ENCODE results near the gene NEUROG2. TPM values are rescaled to one million over a fixed set of nuclear protein-coding genes. Genes with fewer than 3 reads are reported as not detected.

NEUROG2 gene
- total RNA-seq, 1 experiment from 2014 or later, result not detected

DNA sequence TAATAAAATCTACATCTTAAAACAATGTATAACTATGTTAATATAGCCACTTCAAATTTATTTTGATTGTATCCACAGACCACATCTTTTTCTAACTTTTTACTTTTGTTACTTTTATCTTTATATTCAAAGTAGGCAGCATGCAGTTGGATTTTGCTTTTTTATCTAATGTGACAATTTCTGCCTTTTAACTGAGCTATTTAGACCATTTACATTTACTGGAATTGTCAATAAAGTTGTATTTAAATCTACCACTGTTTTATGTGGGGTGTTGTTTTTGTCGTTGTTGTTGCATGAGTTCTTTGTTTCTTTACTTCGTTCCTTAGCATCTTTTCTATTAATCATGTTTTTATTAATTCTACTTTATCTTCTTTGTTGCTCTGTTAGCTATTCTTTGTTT is 42.0 kb downstream of the NEUROG2 start:
- H3K27me3 ChIP-seq (replicated peaks; ENCODE audit: insufficient read depth, low read depth, low read length, poor library complexity), result no peaks in the 10 kb centered on the region
- TF ChIP-seq EZH2 (IDR thresholded peaks at IDR 0.05; ENCODE audit: borderline replicate concordance, low read depth, low read length, poor library complexity, severe bottlenecking), result no peak
- no peak for TF ChIP-seq CTCF (conservative IDR thresholded peaks at IDR 0.05; ENCODE audit: low read depth, low read length)
- no TSS peak for BruUV-seq (replicated peaks)
- no peak overlapping the region for H3K4me3 ChIP-seq (ENCODE audit: low read depth, low read length, poor library complexity, severe bottlenecking)
- CTCF ChIA-PET, result no interaction called here
- no peaks in the 10 kb centered on the region for H3K9me3 ChIP-seq (ENCODE audit: low read depth, low read length, poor library complexity, severe bottlenecking)
- DNase-seq (ENCODE audit: low spot score), result no peak
- H3K27ac ChIP-seq (ENCODE audit: low read depth, low read length, poor library complexity, severe bottlenecking), result no peak overlapping the region
- H3K36me3 ChIP-seq (ENCODE audit: insufficient read depth, low read length, poor library complexity, severe bottlenecking), result no peaks in the 10 kb centered on the region
- intact Hi-C loops (cut with micrococcal nuclease; ENCODE audit: unreplicated experiment), result no loop called here
- POLR2A ChIA-PET (ENCODE audit: low non-redundant PET), result no interaction called here
- no peaks in the 10 kb centered on the region for H3K4me1 ChIP-seq (ENCODE audit: insufficient read depth, low read length, poor library complexity, severe bottlenecking)

DNA sequence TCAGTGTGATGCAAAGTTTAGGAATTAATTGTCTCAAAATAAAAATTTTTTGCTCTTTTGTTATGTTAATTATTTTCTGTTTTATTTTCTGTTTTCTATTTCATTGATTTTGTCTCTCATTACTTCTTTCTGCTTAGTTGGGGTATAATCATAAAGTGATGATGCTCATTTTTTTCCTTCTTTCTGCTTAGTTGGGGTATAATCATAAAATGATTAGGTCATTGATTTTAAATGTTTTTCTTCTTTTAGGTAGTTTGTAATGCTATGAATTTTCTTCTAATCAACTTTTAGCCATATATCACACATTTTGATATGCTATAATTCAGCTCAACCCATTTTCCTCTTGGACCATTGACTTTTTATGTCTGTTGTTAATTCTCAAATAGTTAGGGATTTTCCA is 43.7 kb downstream of the NEUROG2 start:
- TF ChIP-seq EZH2 (IDR thresholded peaks at IDR 0.05; ENCODE audit: borderline replicate concordance, low read depth, low read length, poor library complexity, severe bottlenecking), result no peak
- TF ChIP-seq CTCF (conservative IDR thresholded peaks at IDR 0.05; ENCODE audit: low read depth, low read length), result no peak
- POLR2A ChIA-PET (ENCODE audit: low non-redundant PET), result no interaction called here
- no peak for DNase-seq (ENCODE audit: low spot score)
- Histone ChIP-seq H3K4me1 (ENCODE audit: insufficient read depth, low read length, poor library complexity, severe bottlenecking) (no peaks in the 10 kb centered on the region), H3K27me3 (replicated peaks; ENCODE audit: insufficient read depth, low read depth, low read length, poor library complexity) (no peaks in the 10 kb centered on the region), H3K9me3 (ENCODE audit: low read depth, low read length, poor library complexity, severe bottlenecking) (no peaks in the 10 kb centered on the region), H3K36me3 (ENCODE audit: insufficient read depth, low read length, poor library complexity, severe bottlenecking) (no peaks in the 10 kb centered on the region), H3K4me3 (ENCODE audit: low read depth, low read length, poor library complexity, severe bottlenecking) (no peak overlapping the region), H3K27ac (ENCODE audit: low read depth, low read length, poor library complexity, severe bottlenecking) (no peak overlapping the region)
- CTCF ChIA-PET, result no interaction called here
- intact Hi-C loops (cut with micrococcal nuclease; ENCODE audit: unreplicated experiment), result no loop called here
- no TSS peak for BruUV-seq (replicated peaks)

Other genes with a start within 250 kb of the NEUROG2 start
- gene TIFA, start 230.3 kb downstream of the NEUROG2 start, total RNA-seq (2021), result 9.1 and 11.4 TPM in 2 replicates
- gene ALPK1, start 218.8 kb downstream of the NEUROG2 start, total RNA-seq (2021), result 11.8 and 17.3 TPM in 2 replicates
- 31.4 and 37.5 TPM in 2 replicates for gene ZGRF1, start 120.7 kb upstream of the NEUROG2 start, total RNA-seq (2021)
- gene LARP7, start 121.0 kb upstream of the NEUROG2 start, total RNA-seq (2021), result 40.6 and 40.8 TPM in 2 replicates